Brain microvascular endothelial cell (primary cell): ENCODE data around the gene BEST4.

Experiments
- DNase-seq: peaks from one replicate; pipeline ENCODE4 v3.0.0-alpha.2; 2020
- H3K27ac ChIP-seq: fragments of 250-450 bp; sonication (Bioruptor Pico); 2 replicates; pipeline ENCODE4 v1.5.1; 2020; ENCODE audit warnings: mild to moderate bottlenecking, moderate library complexity
- H3K27me3 ChIP-seq: fragments of 250-450 bp; sonication (Bioruptor Pico); replicated peaks from 2 replicates; pipeline ENCODE4 v1.5.1; 2020; ENCODE audit warnings: mild to moderate bottlenecking
- H3K36me3 ChIP-seq: fragments of 250-450 bp; sonication (Bioruptor Pico); replicated peaks from 2 replicates; pipeline ENCODE4 v1.5.1; 2020; ENCODE audit warnings: mild to moderate bottlenecking
- H3K4me3 ChIP-seq: 2 replicates; pipeline ENCODE4 v1.5.1; 2011; ENCODE audit warnings: low read depth, mild to moderate bottlenecking, control low read depth, low read length, moderate library complexity
- CTCF ChIP-seq: IDR thresholded peaks from 2 replicates; pipeline ENCODE4 v1.5.1; 2011; ENCODE audit warnings: low read depth, mild to moderate bottlenecking, moderate library complexity, low read length, control low read depth, inconsistent platforms; ENCODE audit errors: missing control alignments
- in situ Hi-C: cut with HindIII; loops from 2 replicates; pipeline ENCODE4 v1.10.0; 2017; ENCODE audit warnings: low sequenced_read_pairs, low pct_ligation_motif_present

The BEST4 gene

GRCh38 chr1:44808063-44808937 is 20.3 kb upstream of the BEST4 start, which contains the start of gene BTBD19:
Gene BTBD19 (plus strand): TSS chr1:44808523. CDS start chr1:44808821, 298 bp downstream.
- TF ChIP-seq CTCF: no peak
- Histone ChIP-seq H3K36me3 (peaks cover 43% of the 10 kb centered on the region), H3K4me3 (peak within 1 kb of the TSS; percentile 50), H3K27ac (peak within 1 kb of the TSS; percentile 99), H3K27me3 (no peaks in the 10 kb centered on the region)
- in situ Hi-C loops: no loop called here
- DNase-seq: peak; percentile 88

GRCh38 chr1:44807364-44808062 is 19.5 kb upstream of the BEST4 start:
- Histone ChIP-seq H3K36me3 (peaks cover 47% of the 10 kb centered on the region), H3K4me3 (peak overlapping the region; percentile 17), H3K27ac (peak overlapping the region; percentile 99), H3K27me3 (no peaks in the 10 kb centered on the region)
- DNase-seq: peak; percentile 99
- no peak for TF ChIP-seq CTCF
- in situ Hi-C loops: no loop called here

- peaks cover 50% of the 10 kb centered on the region for H3K36me3 ChIP-seq
- peak within 1 kb of the TSS; percentile 99 for H3K27ac ChIP-seq
- TF ChIP-seq CTCF: no peak
- in situ Hi-C loops: no loop called here
- H3K27me3 ChIP-seq: no peaks in the 10 kb centered on the region
- peak within 1 kb of the TSS; percentile 17 for H3K4me3 ChIP-seq
- no peak for DNase-seq
These were observed 18.9 kb upstream of the BEST4 start, which contains the start of gene DYNLT4 for GRCh38 chr1:44806704-44807363. Gene DYNLT4 (minus strand): TSS chr1:44807351. CDS start chr1:44806668, 683 bp downstream.

GRCh38 chr1:44806025-44806703 is 18.2 kb upstream of the BEST4 start:
- Histone ChIP-seq H3K27ac (peak overlapping the region; percentile 99), H3K27me3 (no peaks in the 10 kb centered on the region), H3K36me3 (peaks cover 52% of the 10 kb centered on the region), H3K4me3 (no peak overlapping the region)
- no peak for TF ChIP-seq CTCF
- DNase-seq: no peak
- in situ Hi-C loops: no loop called here

- Histone ChIP-seq H3K4me3 (no peak overlapping the region), H3K36me3 (peaks cover 54% of the 10 kb centered on the region), H3K27ac (no peak overlapping the region), H3K27me3 (no peaks in the 10 kb centered on the region)
- TF ChIP-seq CTCF: peak; percentile 16
- in situ Hi-C loops: no loop called here
- no peak for DNase-seq
These were observed 17.5 kb upstream of the BEST4 start for GRCh38 chr1:44805311-44806024.
